Measurements from ENCODE around the gene OR6Q1.

- TF ChIP-seq CTCF (IDR thresholded peaks at IDR 0.05) (no peak), REST (IDR thresholded peaks at IDR 0.05; ENCODE audit: insufficient read depth in 1 of 2, low read depth in 2 of 2, low read length in 1 of 2) (no peak), POLR2AphosphoS5 (IDR thresholded peaks at IDR 0.05; ENCODE audit: low read depth, low read length) (no peak), SIN3A (IDR thresholded peaks at IDR 0.05; ENCODE audit: borderline replicate concordance, insufficient read depth, low read depth, low read length) (no peak), TCF7L2 (IDR thresholded peaks at IDR 0.05; ENCODE audit: low read depth, low read length) (no peak)
Observed at GRCh38 chr11:58039589-58039988, 8.8 kb downstream of the OR6Q1 start.

Data from Panc1 (cell line).